Effector memory CD4-positive, alpha-beta T cell (primary cell): ENCODE data around the gene HSD17B14.
"Not testable (repeated sequence)": the region's sequence is repeated elsewhere in the genome, so short reads cannot be mapped to it uniquely, and the experiment has no call there.

Source experiments
- DNase-seq, 3 donors: peaks; one replicate each; pipeline ENCODE4 v3.0.0-alpha.2; 2020
- H3K27ac ChIP-seq: 2 replicates; pipeline ENCODE4 v1.7.0; 2013; ENCODE audit warnings: mild to moderate bottlenecking, low read length, moderate library complexity; ENCODE audit not compliant: insufficient read depth, poor library complexity, severe bottlenecking
- H3K27me3 ChIP-seq: replicated peaks from 2 replicates; pipeline ENCODE4 v1.7.0; 2013; ENCODE audit warnings: mild to moderate bottlenecking, low read length; ENCODE audit not compliant: insufficient read depth, control insufficient read depth, poor library complexity, severe bottlenecking
- H3K36me3 ChIP-seq: 2 replicates; pipeline ENCODE4 v1.7.0; 2013; ENCODE audit warnings: mild to moderate bottlenecking, low read length, moderate library complexity; ENCODE audit not compliant: control insufficient read depth, insufficient read depth
- H3K4me1 ChIP-seq: 2 replicates; pipeline ENCODE4 v1.7.0; 2013; ENCODE audit warnings: low read length, mild to moderate bottlenecking; ENCODE audit not compliant: control insufficient read depth, insufficient read depth, poor library complexity, severe bottlenecking
- H3K4me3 ChIP-seq: 2 replicates; pipeline ENCODE4 v1.7.0; 2013; ENCODE audit warnings: low read length, low read depth, mild to moderate bottlenecking; ENCODE audit not compliant: insufficient read depth, poor library complexity, severe bottlenecking
- H3K9me3 ChIP-seq: 2 replicates; pipeline ENCODE4 v1.7.0; 2013; ENCODE audit warnings: mild to moderate bottlenecking, low read length, moderate library complexity; ENCODE audit not compliant: control insufficient read depth
- total RNA-seq, 3 donors: gene quantifications; one replicate each; lab custom pipeline; 2026; lab: John Stamatoyannopoulos, UW

HSD17B14 gene
- total RNA-seq = 0.17 to 0.58 (median 0.35) reads per million in 3 donors

- Histone ChIP-seq H3K4me3 (peak within 1 kb of the TSS; percentile 18), H3K27ac (no peak within 1 kb of the TSS), H3K4me1 (peaks cover 18% of the 10 kb centered on the region), H3K9me3 (no peaks in the 10 kb centered on the region), H3K27me3 (no peaks in the 10 kb centered on the region), H3K36me3 (no peaks in the 10 kb centered on the region)
- no peak for DNase-seq
These were observed at the start of gene HSD17B14 for GRCh38 chr19:48836089-48837017. HSD17B14 (minus strand) TSS chr19:48836491; CDS start chr19:48836411, 80 bp downstream.

GRCh38 chr19:48883726-48884125 lies 47.4 kb upstream of the HSD17B14 start:
- H3K9me3 ChIP-seq = no peaks in the 10 kb centered on the region
- no peaks in the 10 kb centered on the region for H3K36me3 ChIP-seq
- no peak overlapping the region for H3K4me3 ChIP-seq
- no peak overlapping the region for H3K27ac ChIP-seq
- no peaks in the 10 kb centered on the region for H3K4me1 ChIP-seq
- H3K27me3 ChIP-seq = no peaks in the 10 kb centered on the region
- no peak for DNase-seq

- no peak for DNase-seq
- Histone ChIP-seq H3K4me3 (no peak overlapping the region), H3K27ac (no peak overlapping the region), H3K9me3 (no peaks in the 10 kb centered on the region), H3K4me1 (no peaks in the 10 kb centered on the region), H3K36me3 (no peaks in the 10 kb centered on the region), H3K27me3 (no peaks in the 10 kb centered on the region)
These were observed 45.7 kb upstream of the HSD17B14 start for GRCh38 chr19:48881741-48882657.

GRCh38 chr19:48879696-48880095 lies 43.4 kb upstream of the HSD17B14 start:
- not testable (repeated sequence) for H3K27ac ChIP-seq, DNase-seq, H3K9me3 ChIP-seq, H3K27me3 ChIP-seq, H3K4me3 ChIP-seq
- Histone ChIP-seq H3K36me3 (peaks cover 14% of the 10 kb centered on the region), H3K4me1 (peaks cover 16% of the 10 kb centered on the region)

GRCh38 chr19:48879025-48879637 lies 42.8 kb upstream of the HSD17B14 start:
- Histone ChIP-seq H3K4me3 (no peak overlapping the region), H3K27ac (no peak overlapping the region), H3K4me1 (peaks cover 22% of the 10 kb centered on the region), H3K36me3 (peaks cover 18% of the 10 kb centered on the region), H3K27me3 (no peaks in the 10 kb centered on the region), H3K9me3 (no peaks in the 10 kb centered on the region)
- DNase-seq = no peak

- no peaks in the 10 kb centered on the region for H3K27me3 ChIP-seq
- peaks cover 25% of the 10 kb centered on the region for H3K36me3 ChIP-seq
- no peak overlapping the region for H3K27ac ChIP-seq
- DNase-seq = no peak
- no peak overlapping the region for H3K4me3 ChIP-seq
- no peaks in the 10 kb centered on the region for H3K9me3 ChIP-seq
- H3K4me1 ChIP-seq = peaks cover 29% of the 10 kb centered on the region
These were observed 42.1 kb upstream of the HSD17B14 start for GRCh38 chr19:48878196-48879024.

GRCh38 chr19:48877855-48878195 lies 41.5 kb upstream of the HSD17B14 start:
- peaks cover 28% of the 10 kb centered on the region for H3K36me3 ChIP-seq
- H3K27ac ChIP-seq = no peak overlapping the region
- no peaks in the 10 kb centered on the region for H3K27me3 ChIP-seq
- no peak for DNase-seq
- no peak overlapping the region for H3K4me3 ChIP-seq
- H3K4me1 ChIP-seq = peaks cover 34% of the 10 kb centered on the region
- H3K9me3 ChIP-seq = no peaks in the 10 kb centered on the region

- not testable (repeated sequence) for H3K9me3 ChIP-seq, H3K27me3 ChIP-seq
- Histone ChIP-seq H3K4me3 (peak overlapping the region; percentile 50), H3K27ac (peak overlapping the region; percentile 100), H3K36me3 (peaks cover 33% of the 10 kb centered on the region), H3K4me1 (peaks cover 34% of the 10 kb centered on the region)
- peak in 2 of 3 donors; percentile 39 to 40 for DNase-seq
These were observed 40.0 kb upstream of the HSD17B14 start for GRCh38 chr19:48876043-48876981.
